ENCODE data around the gene STAP2.

DNA sequence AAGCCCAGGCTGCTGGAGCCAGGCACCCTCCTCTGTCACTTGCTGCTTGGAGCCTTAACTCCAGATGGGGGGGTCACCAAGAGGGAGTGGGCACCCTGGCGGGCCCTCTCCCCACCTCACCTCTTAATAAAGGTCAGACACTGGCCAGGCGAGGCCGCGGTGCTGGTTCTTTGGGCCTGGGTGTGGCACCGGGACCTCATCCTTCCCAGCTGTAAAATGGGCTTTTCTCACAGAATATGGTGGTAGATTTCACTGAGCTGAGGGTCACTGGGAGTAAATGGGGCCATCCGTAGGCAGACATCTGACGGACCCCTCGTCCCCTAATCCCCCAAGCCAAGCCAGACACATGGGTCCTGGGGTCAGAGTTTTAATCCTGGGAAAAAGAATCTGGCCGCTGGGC lies 14.9 kb downstream of the STAP2 start:
- TF ChIP-seq, protein P1, sequence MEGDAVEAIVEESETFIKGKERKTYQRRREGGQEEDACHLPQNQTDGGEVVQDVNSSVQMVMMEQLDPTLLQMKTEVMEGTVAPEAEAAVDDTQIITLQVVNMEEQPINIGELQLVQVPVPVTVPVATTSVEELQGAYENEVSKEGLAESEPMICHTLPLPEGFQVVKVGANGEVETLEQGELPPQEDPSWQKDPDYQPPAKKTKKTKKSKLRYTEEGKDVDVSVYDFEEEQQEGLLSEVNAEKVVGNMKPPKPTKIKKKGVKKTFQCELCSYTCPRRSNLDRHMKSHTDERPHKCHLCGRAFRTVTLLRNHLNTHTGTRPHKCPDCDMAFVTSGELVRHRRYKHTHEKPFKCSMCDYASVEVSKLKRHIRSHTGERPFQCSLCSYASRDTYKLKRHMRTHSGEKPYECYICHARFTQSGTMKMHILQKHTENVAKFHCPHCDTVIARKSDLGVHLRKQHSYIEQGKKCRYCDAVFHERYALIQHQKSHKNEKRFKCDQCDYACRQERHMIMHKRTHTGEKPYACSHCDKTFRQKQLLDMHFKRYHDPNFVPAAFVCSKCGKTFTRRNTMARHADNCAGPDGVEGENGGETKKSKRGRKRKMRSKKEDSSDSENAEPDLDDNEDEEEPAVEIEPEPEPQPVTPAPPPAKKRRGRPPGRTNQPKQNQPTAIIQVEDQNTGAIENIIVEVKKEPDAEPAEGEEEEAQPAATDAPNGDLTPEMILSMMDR (IDR thresholded peaks at IDR 0.05): no peak
- TF ChIP-seq POLR2A (IDR thresholded peaks at IDR 0.05): no peak
